ENCODE measurements around the gene EIF3F. TPM values are rescaled to one million over a fixed set of nuclear protein-coding genes. Genes with fewer than 3 reads are reported as not detected.
A peak's percentile ranks its signal among the peaks of the same experiment; 100 is the strongest.

The EIF3F gene
- total and polyA plus RNA-seq, 9 of the 15 experiments (the other 6 are each of a cell fraction or from before 2014, with no cell fraction given): 50.1 to 259 (median 135) TPM

DNA sequence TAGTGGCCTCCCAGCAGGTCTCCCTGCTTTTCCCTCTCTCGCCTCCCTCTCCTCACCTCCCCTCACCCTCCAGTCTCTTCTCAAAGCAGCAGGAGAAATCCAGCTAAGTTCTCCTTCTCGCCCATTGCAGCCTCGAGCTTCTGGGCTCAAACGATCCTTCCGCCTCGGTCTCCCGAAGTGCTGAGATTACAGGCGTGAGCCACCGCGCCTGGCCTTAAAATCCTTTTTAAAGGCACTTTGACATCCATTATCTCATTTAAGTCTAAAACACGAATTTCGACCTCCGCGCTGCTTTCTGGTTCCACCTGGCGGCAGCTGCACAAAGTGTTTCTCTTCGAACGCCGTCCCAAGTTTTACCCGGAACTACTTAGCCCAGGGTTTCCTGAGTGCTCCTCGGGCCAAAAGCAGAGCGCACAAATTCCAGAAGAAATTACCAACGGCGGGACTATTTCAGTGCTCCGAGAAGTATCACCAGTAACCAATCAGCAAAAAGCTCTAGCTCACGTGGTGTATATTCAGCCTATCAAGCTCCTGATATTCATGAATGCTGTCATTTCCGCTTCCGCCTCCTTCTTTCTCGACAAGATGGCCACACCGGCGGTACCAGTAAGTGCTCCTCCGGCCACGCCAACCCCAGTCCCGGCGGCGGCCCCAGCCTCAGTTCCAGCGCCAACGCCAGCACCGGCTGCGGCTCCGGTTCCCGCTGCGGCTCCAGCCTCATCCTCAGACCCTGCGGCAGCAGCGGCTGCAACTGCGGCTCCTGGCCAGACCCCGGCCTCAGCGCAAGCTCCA lies at the start of gene EIF3F (continued):
- peak; percentile 39; the same call in 1 of the 2 replicates for TF ChIP-seq ARID1B (IDR thresholded peaks at IDR 0.05)
- TF ChIP-seq RNF2 (IDR thresholded peaks at IDR 0.05): peak; percentile 60; the same call in 1 of the 2 replicates
- TF ChIP-seq POLR2B (IDR thresholded peaks at IDR 0.05; ENCODE audit: low read depth, partially characterized antibody): peak; percentile 40
- TF ChIP-seq YBX1 (IDR thresholded peaks at IDR 0.05): no peak
- TF ChIP-seq EHMT2 (IDR thresholded peaks at IDR 0.05): peak; percentile 8
- peak; percentile 39; the same call in 1 of the 2 replicates for TF ChIP-seq CHD2 (IDR thresholded peaks at IDR 0.05; ENCODE audit: low read depth, low read length)
- peak; percentile 70 for TF ChIP-seq L3MBTL2 (IDR thresholded peaks at IDR 0.05)
- TF ChIP-seq GATAD2A (IDR thresholded peaks at IDR 0.05): no peak
- TF ChIP-seq, protein P1, sequence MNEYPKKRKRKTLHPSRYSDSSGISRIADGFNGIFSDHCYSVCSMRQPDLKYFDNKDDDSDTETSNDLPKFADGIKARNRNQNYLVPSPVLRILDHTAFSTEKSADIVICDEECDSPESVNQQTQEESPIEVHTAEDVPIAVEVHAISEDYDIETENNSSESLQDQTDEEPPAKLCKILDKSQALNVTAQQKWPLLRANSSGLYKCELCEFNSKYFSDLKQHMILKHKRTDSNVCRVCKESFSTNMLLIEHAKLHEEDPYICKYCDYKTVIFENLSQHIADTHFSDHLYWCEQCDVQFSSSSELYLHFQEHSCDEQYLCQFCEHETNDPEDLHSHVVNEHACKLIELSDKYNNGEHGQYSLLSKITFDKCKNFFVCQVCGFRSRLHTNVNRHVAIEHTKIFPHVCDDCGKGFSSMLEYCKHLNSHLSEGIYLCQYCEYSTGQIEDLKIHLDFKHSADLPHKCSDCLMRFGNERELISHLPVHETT (CRISPR knock-in tag; conservative IDR thresholded peaks at IDR 0.05 in 1 of 2, IDR thresholded peaks at IDR 0.05 in 1 of 2): no peak
- TF ChIP-seq ZNF232 (CRISPR knock-in tag; IDR thresholded peaks at IDR 0.05): no peak
- TF ChIP-seq SP1 (CRISPR knock-in tag; IDR thresholded peaks at IDR 0.05): peak; percentile 76
- TF ChIP-seq, protein P2, sequence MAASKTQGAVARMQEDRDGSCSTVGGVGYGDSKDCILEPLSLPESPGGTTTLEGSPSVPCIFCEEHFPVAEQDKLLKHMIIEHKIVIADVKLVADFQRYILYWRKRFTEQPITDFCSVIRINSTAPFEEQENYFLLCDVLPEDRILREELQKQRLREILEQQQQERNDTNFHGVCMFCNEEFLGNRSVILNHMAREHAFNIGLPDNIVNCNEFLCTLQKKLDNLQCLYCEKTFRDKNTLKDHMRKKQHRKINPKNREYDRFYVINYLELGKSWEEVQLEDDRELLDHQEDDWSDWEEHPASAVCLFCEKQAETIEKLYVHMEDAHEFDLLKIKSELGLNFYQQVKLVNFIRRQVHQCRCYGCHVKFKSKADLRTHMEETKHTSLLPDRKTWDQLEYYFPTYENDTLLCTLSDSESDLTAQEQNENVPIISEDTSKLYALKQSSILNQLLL (CRISPR knock-in tag; IDR thresholded peaks at IDR 0.05; ENCODE audit: borderline replicate concordance): no peak
- TF ChIP-seq ILF3 (IDR thresholded peaks at IDR 0.05; ENCODE audit: borderline replicate concordance): no peak
- TF ChIP-seq FOXJ3 (CRISPR knock-in tag; IDR thresholded peaks at IDR 0.05): no peak
- no peak for TF ChIP-seq MXI1 (IDR thresholded peaks at IDR 0.05; ENCODE audit: low read depth, low read length)
- TF ChIP-seq ZNF24 (IDR thresholded peaks at IDR 0.05): peak; percentile 52; the same call in 1 of the 2 replicates
- no peak for TF ChIP-seq RFX1 (IDR thresholded peaks at IDR 0.05)
- TF ChIP-seq RB1 (IDR thresholded peaks at IDR 0.05; ENCODE audit: low read depth): peak; percentile 89
- TF ChIP-seq, protein P3, sequence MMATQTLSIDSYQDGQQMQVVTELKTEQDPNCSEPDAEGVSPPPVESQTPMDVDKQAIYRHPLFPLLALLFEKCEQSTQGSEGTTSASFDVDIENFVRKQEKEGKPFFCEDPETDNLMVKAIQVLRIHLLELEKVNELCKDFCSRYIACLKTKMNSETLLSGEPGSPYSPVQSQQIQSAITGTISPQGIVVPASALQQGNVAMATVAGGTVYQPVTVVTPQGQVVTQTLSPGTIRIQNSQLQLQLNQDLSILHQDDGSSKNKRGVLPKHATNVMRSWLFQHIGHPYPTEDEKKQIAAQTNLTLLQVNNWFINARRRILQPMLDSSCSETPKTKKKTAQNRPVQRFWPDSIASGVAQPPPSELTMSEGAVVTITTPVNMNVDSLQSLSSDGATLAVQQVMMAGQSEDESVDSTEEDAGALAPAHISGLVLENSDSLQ (IDR thresholded peaks at IDR 0.05): no peak
- TF ChIP-seq HNRNPH1 (optimal IDR thresholded peaks at IDR 0.05; ENCODE audit: low read depth, low read length): no peak
- TF ChIP-seq, protein P4, sequence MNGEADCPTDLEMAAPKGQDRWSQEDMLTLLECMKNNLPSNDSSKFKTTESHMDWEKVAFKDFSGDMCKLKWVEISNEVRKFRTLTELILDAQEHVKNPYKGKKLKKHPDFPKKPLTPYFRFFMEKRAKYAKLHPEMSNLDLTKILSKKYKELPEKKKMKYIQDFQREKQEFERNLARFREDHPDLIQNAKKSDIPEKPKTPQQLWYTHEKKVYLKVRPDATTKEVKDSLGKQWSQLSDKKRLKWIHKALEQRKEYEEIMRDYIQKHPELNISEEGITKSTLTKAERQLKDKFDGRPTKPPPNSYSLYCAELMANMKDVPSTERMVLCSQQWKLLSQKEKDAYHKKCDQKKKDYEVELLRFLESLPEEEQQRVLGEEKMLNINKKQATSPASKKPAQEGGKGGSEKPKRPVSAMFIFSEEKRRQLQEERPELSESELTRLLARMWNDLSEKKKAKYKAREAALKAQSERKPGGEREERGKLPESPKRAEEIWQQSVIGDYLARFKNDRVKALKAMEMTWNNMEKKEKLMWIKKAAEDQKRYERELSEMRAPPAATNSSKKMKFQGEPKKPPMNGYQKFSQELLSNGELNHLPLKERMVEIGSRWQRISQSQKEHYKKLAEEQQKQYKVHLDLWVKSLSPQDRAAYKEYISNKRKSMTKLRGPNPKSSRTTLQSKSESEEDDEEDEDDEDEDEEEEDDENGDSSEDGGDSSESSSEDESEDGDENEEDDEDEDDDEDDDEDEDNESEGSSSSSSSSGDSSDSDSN (IDR thresholded peaks at IDR 0.05; ENCODE audit: borderline replicate concordance in 1 of 2, low read depth in 2 of 2, low read length in 2 of 2): 0 out of 4 replicates have a peak, but pooled peaks of 1 of the 2 experiments have one; percentile 46
- TF ChIP-seq NR1H2 (CRISPR knock-in tag; IDR thresholded peaks at IDR 0.05): no peak
- no peak for TF ChIP-seq BRCA1 (IDR thresholded peaks at IDR 0.05)
- TF ChIP-seq BRCA1 (CRISPR knock-in tag; IDR thresholded peaks at IDR 0.05): no peak

Measured in K562 (cell line).